ENCODE data around the gene PAFAH1B2.

DNA sequence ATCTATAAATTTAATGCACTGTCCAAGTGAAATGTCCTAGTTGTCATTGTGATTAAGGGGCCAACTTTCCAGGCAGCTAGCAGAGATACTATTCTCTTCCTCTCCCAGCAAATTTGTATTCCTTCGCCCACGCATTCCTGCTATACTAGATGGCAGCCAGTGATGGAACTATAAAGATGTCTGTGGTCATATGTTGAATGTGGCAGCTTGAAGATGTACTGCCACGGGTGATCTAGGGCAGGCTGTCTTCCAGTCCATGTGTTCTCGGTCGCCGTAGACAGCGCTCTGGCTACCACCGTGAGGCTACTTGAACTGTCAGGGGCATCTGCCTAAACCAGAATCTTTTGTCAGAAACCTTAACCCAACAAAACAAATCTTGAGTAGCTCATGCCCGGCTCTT, 26.1 kb downstream of the PAFAH1B2 start:
- TF ChIP-seq, protein P1, sequence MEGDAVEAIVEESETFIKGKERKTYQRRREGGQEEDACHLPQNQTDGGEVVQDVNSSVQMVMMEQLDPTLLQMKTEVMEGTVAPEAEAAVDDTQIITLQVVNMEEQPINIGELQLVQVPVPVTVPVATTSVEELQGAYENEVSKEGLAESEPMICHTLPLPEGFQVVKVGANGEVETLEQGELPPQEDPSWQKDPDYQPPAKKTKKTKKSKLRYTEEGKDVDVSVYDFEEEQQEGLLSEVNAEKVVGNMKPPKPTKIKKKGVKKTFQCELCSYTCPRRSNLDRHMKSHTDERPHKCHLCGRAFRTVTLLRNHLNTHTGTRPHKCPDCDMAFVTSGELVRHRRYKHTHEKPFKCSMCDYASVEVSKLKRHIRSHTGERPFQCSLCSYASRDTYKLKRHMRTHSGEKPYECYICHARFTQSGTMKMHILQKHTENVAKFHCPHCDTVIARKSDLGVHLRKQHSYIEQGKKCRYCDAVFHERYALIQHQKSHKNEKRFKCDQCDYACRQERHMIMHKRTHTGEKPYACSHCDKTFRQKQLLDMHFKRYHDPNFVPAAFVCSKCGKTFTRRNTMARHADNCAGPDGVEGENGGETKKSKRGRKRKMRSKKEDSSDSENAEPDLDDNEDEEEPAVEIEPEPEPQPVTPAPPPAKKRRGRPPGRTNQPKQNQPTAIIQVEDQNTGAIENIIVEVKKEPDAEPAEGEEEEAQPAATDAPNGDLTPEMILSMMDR (conservative IDR thresholded peaks at IDR 0.05), result no peak
- no peak for TF ChIP-seq EZH2 (IDR thresholded peaks at IDR 0.05; ENCODE audit: low read depth)
